ENCODE results near the gene ARSI.

Gene ARSI

DNA sequence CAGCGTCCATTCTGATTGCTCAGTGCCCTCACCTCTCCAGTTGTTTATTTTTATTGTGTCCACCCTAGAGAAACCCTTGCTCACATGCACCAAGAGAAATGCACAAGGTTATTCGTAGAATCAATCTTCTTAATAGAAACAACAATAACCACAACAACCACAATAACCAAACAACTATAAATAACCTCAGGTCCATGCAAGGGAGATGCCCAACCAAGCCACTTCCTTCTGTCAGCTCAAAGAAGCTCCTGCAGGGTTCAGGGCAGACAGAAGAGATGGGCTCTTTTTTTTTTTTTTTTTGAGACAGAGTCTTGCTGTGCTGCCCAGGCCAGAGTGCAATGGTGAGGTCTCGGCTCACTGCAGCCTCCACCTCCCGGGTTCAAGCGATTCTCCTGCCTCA lies 39.9 kb upstream of the ARSI start:
- Histone ChIP-seq H3K36me3 (ENCODE audit: insufficient read depth) (no peaks in the 10 kb centered on the region), H3K79me2 (ENCODE audit: insufficient read depth, low read depth) (no peaks in the 10 kb centered on the region), H3K9ac (no peak overlapping the region), H4K20me1 (ENCODE audit: insufficient read depth) (no peaks in the 10 kb centered on the region), H3K4me1 (ENCODE audit: low read depth, poor library complexity, severe bottlenecking) (peaks cover 74% of the 10 kb centered on the region), H3K4me2 (peak overlapping the region; percentile 37), H3K27me3 (ENCODE audit: insufficient read depth, low read depth) (no peaks in the 10 kb centered on the region), H2AFZ (ENCODE audit: low read depth) (no peak overlapping the region), H3K27ac (peak overlapping the region; percentile 83; the same call in 1 of the 2 replicates), H3K4me3 (IDR thresholded peaks at IDR 0.05; ENCODE audit: insufficient read depth, low read depth, low read length) (no peak overlapping the region)
- TF ChIP-seq, protein P1, sequence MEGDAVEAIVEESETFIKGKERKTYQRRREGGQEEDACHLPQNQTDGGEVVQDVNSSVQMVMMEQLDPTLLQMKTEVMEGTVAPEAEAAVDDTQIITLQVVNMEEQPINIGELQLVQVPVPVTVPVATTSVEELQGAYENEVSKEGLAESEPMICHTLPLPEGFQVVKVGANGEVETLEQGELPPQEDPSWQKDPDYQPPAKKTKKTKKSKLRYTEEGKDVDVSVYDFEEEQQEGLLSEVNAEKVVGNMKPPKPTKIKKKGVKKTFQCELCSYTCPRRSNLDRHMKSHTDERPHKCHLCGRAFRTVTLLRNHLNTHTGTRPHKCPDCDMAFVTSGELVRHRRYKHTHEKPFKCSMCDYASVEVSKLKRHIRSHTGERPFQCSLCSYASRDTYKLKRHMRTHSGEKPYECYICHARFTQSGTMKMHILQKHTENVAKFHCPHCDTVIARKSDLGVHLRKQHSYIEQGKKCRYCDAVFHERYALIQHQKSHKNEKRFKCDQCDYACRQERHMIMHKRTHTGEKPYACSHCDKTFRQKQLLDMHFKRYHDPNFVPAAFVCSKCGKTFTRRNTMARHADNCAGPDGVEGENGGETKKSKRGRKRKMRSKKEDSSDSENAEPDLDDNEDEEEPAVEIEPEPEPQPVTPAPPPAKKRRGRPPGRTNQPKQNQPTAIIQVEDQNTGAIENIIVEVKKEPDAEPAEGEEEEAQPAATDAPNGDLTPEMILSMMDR (conservative IDR thresholded peaks at IDR 0.05; ENCODE audit: low read depth, low read length) = no peak

DNA sequence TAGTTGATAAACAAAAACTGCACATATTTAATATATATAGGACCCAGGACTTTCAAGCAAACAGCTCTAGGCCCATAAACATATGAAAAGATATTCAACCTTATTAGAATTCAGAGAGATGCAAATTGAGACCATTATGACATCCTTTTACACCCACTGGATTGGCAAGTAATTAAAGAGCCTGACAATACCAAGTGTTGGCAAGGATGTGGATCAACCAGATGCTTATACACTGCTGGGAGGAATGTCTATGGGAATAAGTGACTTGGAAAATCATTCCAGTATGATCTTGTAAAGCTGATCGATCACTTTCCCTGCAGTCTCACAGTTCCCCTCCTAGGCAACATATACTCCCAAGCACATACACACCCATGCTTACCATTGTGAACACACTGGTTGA lies 39.3 kb upstream of the ARSI start:
- H3K79me2 ChIP-seq (ENCODE audit: insufficient read depth, low read depth) = no peaks in the 10 kb centered on the region
- H2AFZ ChIP-seq (ENCODE audit: low read depth) = no peak overlapping the region
- H4K20me1 ChIP-seq (ENCODE audit: insufficient read depth) = no peaks in the 10 kb centered on the region
- no peak overlapping the region for H3K9ac ChIP-seq
- H3K27me3 ChIP-seq (ENCODE audit: insufficient read depth, low read depth) = no peaks in the 10 kb centered on the region
- no peaks in the 10 kb centered on the region for H3K36me3 ChIP-seq (ENCODE audit: insufficient read depth)
- peaks cover 77% of the 10 kb centered on the region for H3K4me1 ChIP-seq (ENCODE audit: low read depth, poor library complexity, severe bottlenecking)
- peak overlapping the region; percentile 87; the same call in 1 of the 2 replicates for H3K4me2 ChIP-seq
- no peak overlapping the region for H3K4me3 ChIP-seq (IDR thresholded peaks at IDR 0.05; ENCODE audit: insufficient read depth, low read depth, low read length)
- TF ChIP-seq, protein P1 (conservative IDR thresholded peaks at IDR 0.05; ENCODE audit: low read depth, low read length) = no peak
- peak overlapping the region; percentile 83 for H3K27ac ChIP-seq

DNA sequence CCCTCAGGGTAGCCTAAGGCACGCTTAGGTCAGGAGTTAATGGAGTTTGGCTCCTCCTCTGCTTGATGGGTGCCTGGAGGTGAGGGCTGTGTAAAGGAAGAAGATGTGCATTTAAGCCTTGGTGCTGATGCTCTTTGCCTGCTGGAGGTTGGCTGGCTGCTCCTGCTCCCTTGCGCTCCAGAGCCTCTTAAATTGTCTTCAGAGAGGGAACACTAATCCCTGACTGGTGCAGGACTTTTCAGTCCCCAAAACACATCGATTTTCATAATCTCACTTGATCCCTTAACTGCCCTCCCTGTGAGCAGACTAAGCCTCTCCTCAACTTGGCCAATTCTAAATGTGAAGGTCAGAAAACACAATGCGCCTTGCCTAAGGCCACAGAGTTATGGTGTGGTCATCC lies 38.6 kb upstream of the ARSI start:
- H3K27ac ChIP-seq = peak overlapping the region; percentile 83
- H3K4me2 ChIP-seq = peak overlapping the region; percentile 87
- H3K4me3 ChIP-seq (IDR thresholded peaks at IDR 0.05; ENCODE audit: insufficient read depth, low read depth, low read length) = no peak overlapping the region
- H3K36me3 ChIP-seq (ENCODE audit: insufficient read depth) = no peaks in the 10 kb centered on the region
- H2AFZ ChIP-seq (ENCODE audit: low read depth) = peak overlapping the region; percentile 14; the same call in 1 of the 2 replicates
- H3K79me2 ChIP-seq (ENCODE audit: insufficient read depth, low read depth) = no peaks in the 10 kb centered on the region
- H3K4me1 ChIP-seq (ENCODE audit: low read depth, poor library complexity, severe bottlenecking) = peaks cover 77% of the 10 kb centered on the region
- peak overlapping the region; percentile 49 for H3K9ac ChIP-seq
- no peaks in the 10 kb centered on the region for H4K20me1 ChIP-seq (ENCODE audit: insufficient read depth)
- no peaks in the 10 kb centered on the region for H3K27me3 ChIP-seq (ENCODE audit: insufficient read depth, low read depth)
- TF ChIP-seq, protein P1 (conservative IDR thresholded peaks at IDR 0.05; ENCODE audit: low read depth, low read length) = no peak

DNA sequence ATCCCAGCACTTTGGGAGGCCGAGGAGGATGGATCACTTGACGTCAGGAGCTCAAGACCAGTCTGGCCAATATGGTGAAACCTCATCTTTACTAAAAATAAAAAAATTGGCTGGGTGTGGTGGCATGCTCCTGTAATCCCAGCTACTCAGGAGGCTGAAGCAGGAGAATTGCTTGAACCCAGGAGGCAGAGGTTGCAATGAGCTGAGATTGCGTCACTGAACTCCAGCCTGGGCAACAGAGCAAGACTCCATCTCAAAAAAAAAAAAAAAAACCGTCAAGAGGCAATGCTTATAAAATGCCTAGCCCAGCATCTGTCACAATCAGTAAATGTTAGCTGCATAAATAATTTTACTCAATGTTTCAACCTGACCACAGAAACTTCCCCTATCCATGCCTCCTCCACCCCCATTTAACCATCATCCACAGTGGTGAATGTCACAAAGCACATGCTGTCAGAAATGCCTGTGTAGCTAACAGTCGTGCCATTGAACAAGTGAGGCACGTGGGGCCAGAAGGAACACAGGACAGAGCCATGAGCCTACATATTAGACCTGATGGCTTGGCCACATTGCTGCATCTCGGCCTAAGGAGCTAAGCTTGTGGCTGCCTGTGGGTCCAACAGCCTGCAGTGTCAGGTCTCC lies 38.0 kb upstream of the ARSI start:
- Histone ChIP-seq H3K9ac (peak overlapping the region; percentile 49), H3K79me2 (ENCODE audit: insufficient read depth, low read depth) (no peaks in the 10 kb centered on the region), H3K4me3 (IDR thresholded peaks at IDR 0.05; ENCODE audit: insufficient read depth, low read depth, low read length) (no peak overlapping the region), H3K4me1 (ENCODE audit: low read depth, poor library complexity, severe bottlenecking) (peaks cover 77% of the 10 kb centered on the region), H3K27me3 (ENCODE audit: insufficient read depth, low read depth) (no peaks in the 10 kb centered on the region), H2AFZ (ENCODE audit: low read depth) (peak overlapping the region; percentile 32; the same call in 1 of the 2 replicates), H3K36me3 (ENCODE audit: insufficient read depth) (no peaks in the 10 kb centered on the region), H4K20me1 (ENCODE audit: insufficient read depth) (no peaks in the 10 kb centered on the region), H3K4me2 (peak overlapping the region; percentile 87), H3K27ac (peak overlapping the region; percentile 83)
- TF ChIP-seq, protein P1 (conservative IDR thresholded peaks at IDR 0.05; ENCODE audit: low read depth, low read length) = no peak

Data from KMS-11 (cell line).